HL-60/S4 treated with retinoic acid at 250 ng/mL for 4 days and 3 days (cell line): ENCODE measurements around the gene CARMIL3.

Experiments
- in situ Hi-C: fragments of 300-500 bp; cut with MboI; formaldehyde crosslinking; loops from 2 replicates; pipeline ENCODE4 v1.7.0; 2022; ENCODE audit warnings: low sequenced_read_pairs

The CARMIL3 gene

GRCh38 chr14:24062216-24062980 is 10.6 kb downstream of the CARMIL3 start:
- in situ Hi-C loops = no loop called here

GRCh38 chr14:24063263-24063836 is 11.5 kb downstream of the CARMIL3 start:
- in situ Hi-C loops = no loop called here

GRCh38 chr14:24064091-24064795 is 12.4 kb downstream of the CARMIL3 start:
- in situ Hi-C loops = no loop called here

GRCh38 chr14:24064856-24065255 is 13.0 kb downstream of the CARMIL3 start:
- in situ Hi-C loops = no loop called here

- in situ Hi-C loops = no loop called here
Observed at GRCh38 chr14:24065408-24065807, 13.6 kb downstream of the CARMIL3 start.

- in situ Hi-C loops = no loop called here
Observed at GRCh38 chr14:24066496-24067132, 14.8 kb downstream of the CARMIL3 start.

- in situ Hi-C loops = no loop called here
Observed at GRCh38 chr14:24067133-24068082, 15.6 kb downstream of the CARMIL3 start.

GRCh38 chr14:24068711-24069410 is 17.1 kb downstream of the CARMIL3 start:
- in situ Hi-C loops = no loop called here

- in situ Hi-C loops = no loop called here
Observed at GRCh38 chr14:24069411-24069735, 17.6 kb downstream of the CARMIL3 start.

- in situ Hi-C loops = no loop called here
Observed at GRCh38 chr14:24070285-24071143, 18.7 kb downstream of the CARMIL3 start.

GRCh38 chr14:24071144-24071697 is 19.4 kb downstream of the CARMIL3 start, which contains the start of gene CPNE6:
CPNE6 (plus strand) TSS chr14:24071562; CDS start chr14:24072937, 1,375 bp downstream.
- in situ Hi-C loops = no loop called here

GRCh38 chr14:24071836-24072430 is 20.1 kb downstream of the CARMIL3 start:
- in situ Hi-C loops = no loop called here

- in situ Hi-C loops = no loop called here
Observed at GRCh38 chr14:24072436-24072835, 20.6 kb downstream of the CARMIL3 start.

GRCh38 chr14:24072881-24073877 is 21.4 kb downstream of the CARMIL3 start:
- in situ Hi-C loops = no loop called here

- in situ Hi-C loops = no loop called here
Observed at GRCh38 chr14:24074625-24075484, 23.0 kb downstream of the CARMIL3 start.
